ENCODE results near the gene DIDO1.

The DIDO1 gene

GRCh38 chr20:62828051-62828450, 98.3 kb downstream of the DIDO1 start:
- H3K4me3 ChIP-seq (ENCODE audit: low read depth, low read length) = no peak overlapping the region
- TF ChIP-seq, protein P1, sequence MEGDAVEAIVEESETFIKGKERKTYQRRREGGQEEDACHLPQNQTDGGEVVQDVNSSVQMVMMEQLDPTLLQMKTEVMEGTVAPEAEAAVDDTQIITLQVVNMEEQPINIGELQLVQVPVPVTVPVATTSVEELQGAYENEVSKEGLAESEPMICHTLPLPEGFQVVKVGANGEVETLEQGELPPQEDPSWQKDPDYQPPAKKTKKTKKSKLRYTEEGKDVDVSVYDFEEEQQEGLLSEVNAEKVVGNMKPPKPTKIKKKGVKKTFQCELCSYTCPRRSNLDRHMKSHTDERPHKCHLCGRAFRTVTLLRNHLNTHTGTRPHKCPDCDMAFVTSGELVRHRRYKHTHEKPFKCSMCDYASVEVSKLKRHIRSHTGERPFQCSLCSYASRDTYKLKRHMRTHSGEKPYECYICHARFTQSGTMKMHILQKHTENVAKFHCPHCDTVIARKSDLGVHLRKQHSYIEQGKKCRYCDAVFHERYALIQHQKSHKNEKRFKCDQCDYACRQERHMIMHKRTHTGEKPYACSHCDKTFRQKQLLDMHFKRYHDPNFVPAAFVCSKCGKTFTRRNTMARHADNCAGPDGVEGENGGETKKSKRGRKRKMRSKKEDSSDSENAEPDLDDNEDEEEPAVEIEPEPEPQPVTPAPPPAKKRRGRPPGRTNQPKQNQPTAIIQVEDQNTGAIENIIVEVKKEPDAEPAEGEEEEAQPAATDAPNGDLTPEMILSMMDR (IDR thresholded peaks at IDR 0.05; ENCODE audit: control insufficient read depth, extremely low read depth, insufficient read depth) = no peak
- no peak for DNase-seq (ENCODE audit: low read depth)

All from LNCaP clone FGC (cell line).